ENCODE results near the gene TMED4. TPM values are rescaled to one million over a fixed set of nuclear protein-coding genes. Genes with fewer than 3 reads are reported as not detected.
A peak's percentile ranks its signal among the peaks of the same experiment; 100 is the strongest.

TMED4 gene
- total RNA-seq, 4 donors from 2014 or later: 226 to 303 (median 254) TPM

- WGBS, 2 donors (ENCODE audit: low coverage in 1 of 2): 42% methylated on average over 2 of the region's 2 CpGs; no CpG with 5 or more reads in 1 of the 2 donors
- in situ Hi-C loops (cut with MboI; ENCODE audit: low pct_ligation_motif_present in 1 of 4, low pct_unique_long_range_greater_than_20kb in 1 of 4, low sequenced_read_pairs in 3 of 4): no loop called here
These were observed 35.3 kb upstream of the TMED4 start for GRCh38 chr7:44617225-44617890.

GRCh38 chr7:44616545-44616944 is 34.5 kb upstream of the TMED4 start:
- H3K27ac ChIP-seq: peak overlapping the region in 1 of 4 donors; percentile 65
- no peaks in the 10 kb centered on the region for H3K36me3 ChIP-seq
- H3K27me3 ChIP-seq: no peaks in the 10 kb centered on the region
- DNase-seq: no peak
- H3K9me3 ChIP-seq: no peaks in the 10 kb centered on the region
- TF ChIP-seq POLR2AphosphoS5 (IDR thresholded peaks at IDR 0.05) (no peak), EP300 (IDR thresholded peaks at IDR 0.05; ENCODE audit: low read depth) (no peak), CTCF (IDR thresholded peaks at IDR 0.05) (no peak), POLR2A (IDR thresholded peaks at IDR 0.05) (no peak)
- in situ Hi-C loops (cut with MboI; ENCODE audit: low pct_ligation_motif_present in 1 of 4, low pct_unique_long_range_greater_than_20kb in 1 of 4, low sequenced_read_pairs in 3 of 4): no loop called here
- 84 to 88% methylated on average over 11 to 12 of the region's 12 CpGs for WGBS, 2 donors (ENCODE audit: low coverage in 1 of 2)
- H3K4me1 ChIP-seq: peaks cover 27 to 79% (median 47%) of the 10 kb centered on the region in 4 donors
- intact Hi-C loops (cut with DNase I; ENCODE audit: low total_unique reads): no loop called here
- no peak overlapping the region for H3K4me3 ChIP-seq

More at GRCh38 chr7:44617225-44617890, 35.3 kb upstream of the TMED4 start:
- no peaks in the 10 kb centered on the region for H3K36me3 ChIP-seq
- DNase-seq: no peak
- no peaks in the 10 kb centered on the region for H3K9me3 ChIP-seq
- no peaks in the 10 kb centered on the region for H3K27me3 ChIP-seq
- H3K27ac ChIP-seq: peak overlapping the region in 1 of 4 donors; percentile 35
- no peak for TF ChIP-seq EP300 (IDR thresholded peaks at IDR 0.05; ENCODE audit: low read depth)
- no peak for TF ChIP-seq POLR2A (IDR thresholded peaks at IDR 0.05)
- TF ChIP-seq POLR2AphosphoS5 (IDR thresholded peaks at IDR 0.05): no peak
- TF ChIP-seq CTCF (IDR thresholded peaks at IDR 0.05): no peak
- no peak overlapping the region for H3K4me3 ChIP-seq
- intact Hi-C loops (cut with DNase I; ENCODE audit: low total_unique reads): no loop called here
- H3K4me1 ChIP-seq: peaks cover 29 to 87% (median 55%) of the 10 kb centered on the region in 4 donors

GRCh38 chr7:44615793-44616192 is 33.8 kb upstream of the TMED4 start:
- Histone ChIP-seq H3K27me3 (no peaks in the 10 kb centered on the region), H3K27ac (peak overlapping the region; percentile 13 to 67 (median 59)), H3K4me1 (peaks cover 22 to 71% (median 42%) of the 10 kb centered on the region in 4 donors), H3K36me3 (no peaks in the 10 kb centered on the region), H3K9me3 (no peaks in the 10 kb centered on the region), H3K4me3 (no peak overlapping the region)
- intact Hi-C loops (cut with DNase I; ENCODE audit: low total_unique reads): no loop called here
- in situ Hi-C loops (cut with MboI; ENCODE audit: low pct_ligation_motif_present in 1 of 4, low pct_unique_long_range_greater_than_20kb in 1 of 4, low sequenced_read_pairs in 3 of 4): no loop called here
- no peak for DNase-seq
- WGBS, 2 donors (ENCODE audit: low coverage in 1 of 2): 74 to 83% methylated on average over 2 to 5 of the region's 5 CpGs
- no peak for TF ChIP-seq POLR2A (IDR thresholded peaks at IDR 0.05)
- no peak for TF ChIP-seq EP300 (IDR thresholded peaks at IDR 0.05; ENCODE audit: low read depth)
- TF ChIP-seq CTCF (IDR thresholded peaks at IDR 0.05): no peak
- no peak for TF ChIP-seq POLR2AphosphoS5 (IDR thresholded peaks at IDR 0.05)

GRCh38 chr7:44615149-44615611 is 33.1 kb upstream of the TMED4 start:
- Histone ChIP-seq H3K27me3 (no peaks in the 10 kb centered on the region), H3K4me3 (no peak overlapping the region), H3K9me3 (no peaks in the 10 kb centered on the region), H3K36me3 (no peaks in the 10 kb centered on the region), H3K4me1 (peaks cover 19 to 66% (median 40%) of the 10 kb centered on the region in 4 donors), H3K27ac (peak overlapping the region; percentile 13 to 67 (median 59))
- peak; percentile 76 for DNase-seq
- intact Hi-C loops (cut with DNase I; ENCODE audit: low total_unique reads) (no loop called here), in situ Hi-C loops (cut with MboI; ENCODE audit: low pct_ligation_motif_present in 1 of 4, low pct_unique_long_range_greater_than_20kb in 1 of 4, low sequenced_read_pairs in 3 of 4) (no loop called here)
- WGBS, 2 donors (ENCODE audit: low coverage in 1 of 2): 57% methylated on average over 2 of the region's 2 CpGs; no CpG with 5 or more reads in 1 of the 2 donors
- peak in 1 of 3 donors; percentile 47 for TF ChIP-seq POLR2AphosphoS5 (IDR thresholded peaks at IDR 0.05)
- TF ChIP-seq CTCF (IDR thresholded peaks at IDR 0.05): no peak

Measured in transverse colon (tissue), 4 donors.